ENCODE data around the gene ZNF627.
"Not testable (repeated sequence)": the region's sequence is repeated elsewhere in the genome, so short reads cannot be mapped to it uniquely, and the experiment has no call there.

ZNF627 gene

DNA sequence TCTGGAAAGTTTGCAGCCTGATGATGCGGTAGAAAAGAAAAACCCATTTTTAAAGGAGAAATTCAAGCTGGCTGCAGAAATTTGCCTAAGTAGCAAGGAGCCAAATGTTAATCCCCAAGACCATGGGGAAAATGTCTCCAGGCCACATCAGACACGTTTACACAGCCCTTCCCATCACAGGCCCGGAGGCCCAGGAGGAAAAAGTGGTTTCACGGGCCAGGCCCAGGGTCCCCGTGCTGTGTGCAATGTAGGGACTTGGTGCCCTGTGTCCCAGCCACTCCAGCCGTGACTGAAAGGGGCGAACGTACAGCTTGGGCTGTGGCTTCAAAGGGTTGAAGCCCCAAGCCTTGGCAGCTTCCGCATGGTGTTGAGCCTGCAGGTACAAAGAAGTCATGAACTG is 35.9 kb downstream of the ZNF627 start:
- no peak for DNase-seq

DNA sequence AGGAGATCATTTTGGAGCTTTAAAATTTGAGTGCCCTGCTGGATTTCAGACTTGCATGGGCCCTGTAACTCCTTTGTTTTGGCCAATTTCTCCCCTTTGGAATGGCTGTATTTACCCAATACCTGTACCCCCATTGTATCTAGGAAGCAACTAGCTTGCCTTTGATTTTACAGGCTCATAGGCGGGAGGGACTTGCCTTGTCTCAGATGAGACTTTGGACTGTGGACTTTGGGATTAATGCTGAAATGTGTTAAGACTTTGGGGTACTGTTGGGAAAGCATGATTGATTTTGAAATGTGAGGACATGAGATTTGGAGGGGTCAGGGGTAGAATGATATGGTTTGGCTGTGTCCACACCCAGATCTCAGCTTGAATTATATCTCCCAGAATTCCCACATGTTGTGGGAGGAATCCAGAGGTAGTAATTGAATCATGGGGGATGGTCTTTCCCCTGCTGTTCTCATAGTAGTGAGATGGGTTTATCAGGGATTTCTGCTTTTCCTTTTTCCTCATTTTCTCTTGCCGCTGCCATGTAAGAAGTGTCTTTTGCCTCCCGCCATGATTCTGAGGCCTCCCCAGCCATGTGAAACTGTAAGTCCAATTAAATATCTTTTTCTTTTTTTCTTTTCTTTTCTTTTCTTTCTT is 36.9 kb downstream of the ZNF627 start:
- DNase-seq: not testable (repeated sequence)

DNA sequence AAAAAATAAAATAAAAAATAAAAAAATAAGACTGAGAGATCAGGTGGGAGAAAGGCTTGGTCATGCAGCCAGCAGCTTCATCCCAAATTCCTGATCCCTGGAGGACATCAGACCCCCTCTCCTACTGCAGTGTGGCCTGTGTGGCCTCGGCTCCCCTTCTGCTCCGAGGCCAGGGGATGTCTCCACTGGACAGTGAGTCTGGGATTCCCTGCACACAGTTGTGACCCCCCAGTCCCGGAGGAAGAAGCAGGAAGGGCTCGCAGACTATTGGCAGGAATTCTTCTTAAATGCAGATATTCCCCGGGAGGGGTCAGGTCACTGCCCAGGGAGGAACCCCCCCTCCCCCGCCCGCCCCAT is 41.9 kb downstream of the ZNF627 start:
- no peak for DNase-seq

DNA sequence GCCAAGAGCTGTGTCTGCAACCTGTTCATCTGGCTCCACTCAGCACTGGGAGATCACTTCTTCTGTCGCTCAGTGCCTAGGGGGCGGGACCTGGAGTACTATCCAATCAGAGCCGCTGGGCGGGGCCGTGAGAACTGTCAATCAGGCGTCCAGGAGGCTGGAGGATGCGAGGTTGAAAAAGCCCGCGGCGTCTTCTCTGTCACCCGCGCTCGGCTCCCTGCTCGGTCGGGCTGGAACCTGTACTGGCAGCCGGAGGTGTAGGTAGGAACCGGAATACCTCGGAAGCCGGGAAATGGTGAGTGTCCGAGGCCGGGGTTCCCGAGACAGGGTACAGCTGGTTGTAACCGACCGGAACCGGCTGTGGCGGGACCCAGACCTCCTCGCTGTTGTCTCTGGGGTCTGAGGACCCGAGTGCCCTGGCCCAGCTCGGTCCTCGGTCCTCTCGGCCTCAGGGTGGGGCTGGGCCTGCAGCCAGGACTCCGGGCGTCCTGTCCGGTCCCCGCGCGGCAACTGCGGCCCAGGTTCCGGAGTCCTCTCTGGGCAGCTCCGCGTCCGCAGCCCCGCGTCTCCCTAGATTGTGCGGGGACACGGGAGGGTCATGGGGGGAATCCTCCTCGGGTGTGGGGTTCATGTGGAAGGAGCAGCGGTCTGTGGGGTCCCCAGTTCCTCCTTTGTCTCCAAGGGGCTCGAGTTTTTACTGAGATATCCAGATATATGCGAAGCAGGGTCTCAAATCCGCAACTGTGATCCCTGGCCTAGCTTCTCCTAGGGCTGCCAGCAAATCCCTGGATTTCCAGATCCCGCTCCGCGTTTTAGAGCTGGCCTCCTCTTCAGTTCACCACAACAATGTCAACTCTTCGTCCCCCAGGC is 42.6 kb downstream of the ZNF627 start:
- DNase-seq: peak; percentile 95

DNA sequence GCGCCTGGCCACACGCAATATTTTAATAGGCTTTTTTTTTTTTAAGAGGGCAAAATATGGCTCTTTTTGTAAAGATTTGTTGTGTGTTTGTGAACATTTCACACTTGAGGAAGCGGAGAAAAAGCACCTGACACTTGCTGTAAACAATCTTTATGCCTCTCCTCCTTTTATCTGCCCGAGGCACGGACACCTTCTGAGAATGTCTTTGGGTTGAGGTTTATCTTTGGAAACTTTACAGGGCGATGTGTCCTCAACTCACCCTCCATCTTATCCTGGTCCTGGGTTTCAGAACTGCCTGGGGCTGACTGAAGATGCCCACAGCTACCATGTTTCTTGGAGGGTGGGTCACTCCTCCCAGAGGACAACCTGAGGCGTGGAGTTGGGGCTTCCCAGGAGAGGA is 44.0 kb downstream of the ZNF627 start:
- DNase-seq: no peak

DNA sequence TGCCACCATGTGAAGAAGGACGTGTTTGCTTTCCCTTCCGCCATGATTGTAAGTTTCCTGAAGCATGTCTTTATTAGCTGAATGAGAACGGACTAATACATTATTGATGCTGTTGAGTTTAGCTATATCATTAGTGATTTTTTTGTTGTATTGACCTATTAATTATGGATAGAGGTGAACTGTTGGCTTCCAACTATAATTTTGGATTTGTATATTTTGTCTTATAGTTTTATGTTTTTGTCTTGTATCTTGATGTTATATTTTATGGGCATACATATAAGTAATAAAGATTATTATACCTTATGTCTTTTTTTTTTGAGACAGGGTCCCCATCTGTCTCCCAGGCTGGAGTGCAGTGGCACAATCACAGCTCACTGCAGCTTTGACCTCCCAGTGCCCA is 45.6 kb downstream of the ZNF627 start:
- no peak for DNase-seq

DNA sequence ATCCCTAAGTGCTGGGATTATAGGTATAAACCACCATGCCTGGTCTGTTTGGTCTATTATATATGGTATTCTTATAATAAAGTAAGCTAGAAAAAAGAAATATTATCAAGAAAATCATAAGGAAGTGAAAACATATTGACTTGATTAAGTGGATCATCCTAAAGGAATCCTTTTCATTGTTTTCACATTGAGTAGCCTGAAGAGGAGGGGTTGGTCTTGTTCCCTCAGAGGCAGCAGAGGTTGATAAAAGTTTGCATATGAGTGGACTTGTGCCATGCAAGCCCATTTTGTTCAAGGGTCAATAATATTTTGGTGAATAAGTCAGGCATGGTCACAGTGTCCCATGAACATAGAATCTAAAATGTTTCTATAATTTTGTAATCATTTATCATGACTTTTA is 52.7 kb downstream of the ZNF627 start:
- no peak for DNase-seq

DNA sequence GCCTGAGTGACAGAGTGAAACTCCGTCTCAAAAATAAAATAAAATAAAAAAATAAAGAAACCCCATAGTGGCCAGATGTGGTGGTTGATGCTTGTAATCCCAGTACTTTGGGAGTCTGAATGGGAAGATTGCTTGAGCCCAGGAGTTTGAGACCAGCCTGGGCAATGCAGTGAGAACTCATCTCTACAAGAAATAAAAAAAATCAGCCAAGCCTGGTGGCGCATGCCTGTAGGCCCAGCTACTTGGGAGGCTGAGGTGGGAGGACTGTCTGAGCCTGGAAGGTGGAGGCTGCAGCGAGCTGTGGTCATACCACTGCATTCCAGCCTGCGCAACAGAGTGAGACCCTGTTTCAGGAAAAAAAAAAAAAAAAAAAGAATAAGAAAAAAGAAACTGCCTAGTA is 53.8 kb downstream of the ZNF627 start:
- no peak for DNase-seq

DNA sequence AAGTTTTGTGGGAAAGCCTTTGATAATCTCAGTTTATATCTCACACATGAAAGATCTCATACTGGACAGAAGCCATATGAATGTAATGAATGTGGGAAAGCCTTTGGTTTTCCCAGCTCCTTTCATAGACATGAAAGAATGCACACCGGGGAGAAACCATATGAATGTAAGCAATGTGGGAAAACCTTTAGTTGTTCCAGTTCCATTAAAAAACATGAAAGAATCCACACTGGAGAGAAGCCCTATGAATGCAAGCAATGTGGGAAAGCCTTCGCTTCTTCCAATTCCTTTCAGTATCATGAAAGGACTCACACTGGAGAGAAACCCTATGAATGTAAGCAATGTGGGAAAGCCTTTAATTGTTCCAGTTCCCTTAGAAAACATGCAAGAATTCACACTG is 54.8 kb downstream of the ZNF627 start:
- DNase-seq: no peak

DNA sequence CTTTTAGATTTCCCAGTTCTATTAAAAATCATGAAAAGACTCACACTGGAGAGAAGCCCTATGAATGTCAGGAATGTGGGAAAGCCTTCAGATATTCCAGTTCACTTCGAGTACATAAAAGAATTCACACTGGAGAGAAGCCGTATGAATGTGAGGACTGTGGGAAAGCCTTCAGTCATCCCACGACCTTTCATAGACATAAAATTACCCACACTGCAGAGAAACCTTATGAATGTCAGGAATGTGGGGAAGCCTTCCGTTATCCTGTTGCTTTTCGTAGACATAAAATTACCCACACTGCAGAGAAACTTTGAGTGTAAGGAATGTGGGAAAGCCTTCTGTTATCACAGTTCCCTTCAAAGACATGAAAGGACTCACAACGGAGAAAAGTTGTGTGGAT is 55.2 kb downstream of the ZNF627 start:
- no peak for DNase-seq

DNA sequence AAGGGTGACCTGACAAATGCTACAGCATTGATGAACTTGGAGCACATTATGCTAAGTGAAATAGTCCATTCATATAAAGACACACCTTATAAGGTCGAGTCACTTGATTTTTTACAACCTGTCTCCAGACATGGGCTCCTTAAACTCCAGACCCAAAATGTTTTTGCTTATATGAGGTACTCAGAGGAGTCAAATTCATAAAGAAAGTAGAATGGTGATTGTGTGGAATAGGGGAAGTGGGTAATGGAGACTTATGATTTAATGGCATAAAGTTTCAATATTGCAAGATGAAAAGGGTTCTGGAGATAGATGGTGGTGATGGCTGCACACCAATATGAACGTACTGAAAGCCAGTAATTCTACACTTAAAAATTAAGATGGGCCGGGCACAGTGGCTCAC is 59.3 kb downstream of the ZNF627 start:
- no peak for DNase-seq

DNA sequence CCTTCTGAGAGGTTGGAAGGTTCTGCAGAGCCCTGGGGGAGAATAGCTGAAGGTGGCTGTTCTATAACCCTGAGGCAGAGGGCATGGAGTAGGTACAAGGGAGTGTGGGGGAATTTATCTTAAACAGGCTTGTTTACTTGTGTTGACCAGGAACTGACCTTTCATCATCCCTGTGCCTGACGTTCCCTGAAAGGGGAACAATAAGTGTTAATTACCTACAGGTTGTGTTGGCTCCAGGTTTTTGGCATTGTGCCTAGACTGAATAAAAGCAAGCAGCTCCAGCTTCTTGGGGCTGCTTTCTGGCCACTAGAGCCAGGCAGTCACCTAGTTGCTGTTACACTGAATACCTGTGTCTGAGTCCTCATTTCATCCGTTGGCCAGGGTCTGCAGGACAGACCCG is 60.0 kb downstream of the ZNF627 start:
- DNase-seq: no peak

DNA sequence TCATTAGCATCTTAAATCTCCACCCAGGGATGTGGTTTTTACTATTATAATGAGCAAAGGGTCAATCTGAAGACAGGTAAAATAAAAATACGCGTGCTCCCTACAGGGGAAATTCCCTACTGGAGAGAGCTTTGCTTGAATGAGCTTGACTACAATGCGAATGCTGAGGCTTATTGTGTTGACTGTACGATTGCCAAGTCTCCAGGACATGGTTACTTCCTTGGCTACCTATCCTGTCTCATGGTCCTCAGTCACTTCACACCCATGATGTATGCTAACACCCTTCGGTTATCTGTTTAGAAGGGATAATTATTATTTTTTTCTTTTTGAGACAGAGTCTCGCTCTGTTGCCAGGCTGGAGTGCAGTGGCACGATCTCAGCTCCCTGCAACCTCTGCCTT is 61.7 kb downstream of the ZNF627 start:
- no peak for DNase-seq

DNA sequence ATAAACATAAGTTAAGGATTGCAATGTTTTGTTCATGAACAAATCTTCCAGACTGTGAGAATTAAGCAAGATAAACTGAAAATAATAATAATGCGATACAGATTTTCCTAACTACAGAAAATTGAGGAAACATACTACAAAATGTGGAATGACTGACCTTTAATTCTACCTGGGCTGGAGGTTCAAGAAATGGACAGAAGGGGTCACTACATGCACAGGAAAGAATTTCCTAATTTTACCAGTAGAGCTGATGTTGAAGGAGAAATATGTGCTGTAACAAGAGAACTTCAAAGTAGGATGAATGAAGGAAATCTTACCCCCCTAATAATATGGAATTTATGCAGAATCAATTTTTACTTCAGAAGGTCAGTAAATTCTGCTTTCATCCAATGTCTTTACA is 62.3 kb downstream of the ZNF627 start:
- DNase-seq: no peak

DNA sequence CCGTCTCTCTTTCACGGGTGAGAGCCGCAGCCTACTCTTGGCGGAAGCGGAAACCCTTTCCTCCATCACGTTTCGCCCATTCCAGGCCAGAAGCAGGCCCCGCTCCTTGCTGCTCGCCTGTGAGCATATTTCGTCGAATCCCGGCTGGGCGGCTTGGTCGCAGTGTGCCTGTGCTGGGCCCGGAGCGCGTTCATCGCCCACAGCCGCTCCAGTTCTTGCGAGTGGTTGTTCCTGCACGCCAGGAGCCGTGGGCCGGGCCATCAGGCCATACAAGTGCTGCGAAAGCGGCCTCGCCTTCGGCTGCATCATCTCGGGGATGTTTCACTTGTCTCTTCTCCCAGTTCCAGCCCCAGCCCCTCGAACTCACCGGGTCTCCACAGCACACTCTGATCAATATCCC is 65.0 kb downstream of the ZNF627 start:
- DNase-seq: no peak

DNA sequence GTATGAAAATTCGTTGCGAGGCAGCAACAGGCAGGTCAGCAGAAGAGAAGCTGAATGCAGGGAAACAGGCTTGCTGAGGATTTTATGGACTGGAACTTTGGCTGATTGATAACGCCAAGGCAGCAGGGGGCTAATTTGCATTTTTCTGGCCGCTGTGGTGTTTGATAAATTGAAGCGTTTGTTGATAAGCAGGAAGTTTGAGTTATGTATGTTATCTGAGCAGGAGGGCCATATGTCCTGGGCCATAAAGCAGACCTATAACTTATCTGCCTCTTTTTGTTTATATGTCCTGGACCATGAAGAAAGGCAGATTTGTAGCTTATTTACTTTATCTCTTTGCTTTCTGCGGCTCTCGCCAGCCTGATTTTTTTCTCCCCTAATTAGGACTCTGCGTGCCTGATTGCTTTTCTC is 65.9 kb downstream of the ZNF627 start:
- no peak for DNase-seq
